Lower lobe of right lung (tissue), 2 donors: ENCODE data around the gene ZFHX3. TPM values are rescaled to one million over a fixed set of nuclear protein-coding genes. Genes with fewer than 3 reads are reported as not detected.

ENCODE experiments used
- ATAC-seq, 2 donors: fragments of 200-7000 bp; cut with Tn5 transposase; one replicate each; pipeline ENCODE4 v1.9.1; 2020 to 2022; ENCODE audit warnings: mild to moderate bottlenecking in 2 of 2, moderate library complexity in 2 of 2
- DNase-seq: peaks from one replicate; pipeline ENCODE4 v3.0.0-alpha.2; 2020
- H3K27ac ChIP-seq: fragments of 200-600 bp; one replicate; pipeline ENCODE4 v1.8.0; 2022
- H3K27me3 ChIP-seq: fragments of 200-600 bp; one replicate; pipeline ENCODE4 v1.8.0; 2022; ENCODE audit warnings: low read depth
- H3K36me3 ChIP-seq: fragments of 200-600 bp; one replicate; pipeline ENCODE4 v1.8.0; 2022; ENCODE audit warnings: mild to moderate bottlenecking
- H3K4me1 ChIP-seq: fragments of 200-600 bp; one replicate; pipeline ENCODE4 v1.8.0; 2022
- H3K4me3 ChIP-seq: fragments of 200-600 bp; one replicate; pipeline ENCODE4 v1.8.0; 2022; ENCODE audit warnings: mild to moderate bottlenecking
- H3K9me3 ChIP-seq: fragments of 200-600 bp; one replicate; pipeline ENCODE4 v1.8.0; 2022
- intact Hi-C: fragments of 100-400 bp; cut with DNase I; formaldehyde crosslinking; loops from one replicate; pipeline ENCODE4 v1.11.0; 2022
- total RNA-seq: library from RNA; stranded (reverse); fragmentation: NEBNext Ultra II Directional; extraction: Animal tissue kit (Norgen Biotek cat#: 25700); gene quantifications from one replicate; pipeline ENCODE4 v1.2.1, GENCODE V29; 2021
- TF ChIP-seq, protein P1 (sequence below): fragments of 200-600 bp; IDR thresholded peaks from one replicate; pipeline ENCODE4 v1.8.0; 2022; ENCODE audit warnings: antibody characterized with exemption, mild to moderate bottlenecking
- donor health status: DM: no; HTN: yes; CAD: no; lungs with severe emphysema.

Gene ZFHX3
- total RNA-seq, 1 donor from 2014 or later: 29.3 TPM

- no peaks in the 10 kb centered on the region for H3K4me1 ChIP-seq
- H3K27me3 ChIP-seq: no peaks in the 10 kb centered on the region
- ATAC-seq: no peak
- TF ChIP-seq, protein P1, sequence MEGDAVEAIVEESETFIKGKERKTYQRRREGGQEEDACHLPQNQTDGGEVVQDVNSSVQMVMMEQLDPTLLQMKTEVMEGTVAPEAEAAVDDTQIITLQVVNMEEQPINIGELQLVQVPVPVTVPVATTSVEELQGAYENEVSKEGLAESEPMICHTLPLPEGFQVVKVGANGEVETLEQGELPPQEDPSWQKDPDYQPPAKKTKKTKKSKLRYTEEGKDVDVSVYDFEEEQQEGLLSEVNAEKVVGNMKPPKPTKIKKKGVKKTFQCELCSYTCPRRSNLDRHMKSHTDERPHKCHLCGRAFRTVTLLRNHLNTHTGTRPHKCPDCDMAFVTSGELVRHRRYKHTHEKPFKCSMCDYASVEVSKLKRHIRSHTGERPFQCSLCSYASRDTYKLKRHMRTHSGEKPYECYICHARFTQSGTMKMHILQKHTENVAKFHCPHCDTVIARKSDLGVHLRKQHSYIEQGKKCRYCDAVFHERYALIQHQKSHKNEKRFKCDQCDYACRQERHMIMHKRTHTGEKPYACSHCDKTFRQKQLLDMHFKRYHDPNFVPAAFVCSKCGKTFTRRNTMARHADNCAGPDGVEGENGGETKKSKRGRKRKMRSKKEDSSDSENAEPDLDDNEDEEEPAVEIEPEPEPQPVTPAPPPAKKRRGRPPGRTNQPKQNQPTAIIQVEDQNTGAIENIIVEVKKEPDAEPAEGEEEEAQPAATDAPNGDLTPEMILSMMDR: no peak
- peaks cover 7% of the 10 kb centered on the region for H3K36me3 ChIP-seq
- H3K4me3 ChIP-seq: no peak overlapping the region
- no peak overlapping the region for H3K27ac ChIP-seq
- DNase-seq: no peak
- intact Hi-C loops: no loop called here
- H3K9me3 ChIP-seq: no peaks in the 10 kb centered on the region
Observed at GRCh38 chr16:72864130-72864833, 183.6 kb downstream of the ZFHX3 start.

DNA sequence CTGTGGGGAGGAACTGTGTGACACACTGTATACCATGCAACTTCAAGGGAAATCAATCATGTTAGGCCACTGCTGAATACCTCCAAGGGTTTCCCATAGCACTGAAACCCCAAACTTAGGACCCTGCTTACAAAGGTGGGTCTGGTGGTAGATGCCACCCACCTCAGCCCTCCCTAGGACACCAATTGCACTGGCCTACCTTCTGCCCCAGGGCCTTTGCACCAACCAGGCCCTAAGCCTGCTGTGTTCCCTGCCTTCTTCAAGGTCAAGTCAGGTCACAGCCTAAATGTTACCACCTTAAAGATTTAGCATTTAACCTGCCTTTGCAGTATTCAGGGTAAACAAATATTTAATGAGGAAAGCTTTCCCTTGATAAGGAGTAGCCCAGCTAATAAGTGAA is 185.8 kb downstream of the ZFHX3 start:
- H3K4me3 ChIP-seq: no peak overlapping the region
- intact Hi-C loops: no loop called here
- H3K36me3 ChIP-seq: peaks cover 7% of the 10 kb centered on the region
- no peaks in the 10 kb centered on the region for H3K27me3 ChIP-seq
- ATAC-seq (no peak), DNase-seq (no peak)
- H3K27ac ChIP-seq: no peak overlapping the region
- peaks cover 7% of the 10 kb centered on the region for H3K4me1 ChIP-seq
- no peaks in the 10 kb centered on the region for H3K9me3 ChIP-seq
- TF ChIP-seq, protein P1: no peak

DNA sequence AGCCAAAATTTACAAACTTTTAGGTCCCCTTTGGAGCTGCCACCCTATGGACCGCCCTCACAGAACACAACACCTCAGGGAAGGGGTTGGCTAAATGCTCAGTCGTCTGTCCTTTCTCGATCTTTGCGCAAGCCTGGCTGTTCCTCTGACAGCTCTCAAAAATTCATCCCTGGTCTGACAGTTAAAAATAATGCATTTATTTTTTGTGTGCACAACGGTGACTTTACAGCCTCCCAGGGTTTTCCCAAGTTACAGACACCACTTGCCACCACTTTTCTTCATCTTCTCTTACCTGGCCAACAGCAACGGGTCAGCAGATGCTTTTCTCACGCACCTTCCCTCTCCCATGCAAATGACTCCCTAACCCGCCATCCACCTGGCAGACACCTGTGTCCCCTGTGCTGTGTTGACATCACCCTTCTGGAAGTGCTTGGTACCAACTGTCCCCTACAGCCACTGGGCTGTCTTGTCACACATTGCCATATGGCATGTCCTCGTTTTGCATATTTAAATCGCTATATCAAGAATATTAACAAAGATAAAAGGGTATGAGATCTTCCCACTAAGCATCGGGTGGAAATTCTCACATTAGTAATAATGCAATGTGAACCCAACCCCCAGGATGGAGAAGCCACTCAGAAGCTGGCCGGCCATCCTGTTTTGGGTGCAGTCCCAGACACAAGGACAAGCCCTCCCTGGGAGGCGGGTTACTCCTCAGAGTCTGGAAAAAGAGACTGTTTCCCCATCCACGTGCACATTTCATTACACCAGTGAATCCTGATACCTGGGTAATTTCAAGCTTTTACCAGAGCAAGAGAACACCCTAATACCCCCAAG is 187.0 kb downstream of the ZFHX3 start:
- no peak for ATAC-seq
- TF ChIP-seq, protein P1: no peak
- intact Hi-C loops: no loop called here

DNA sequence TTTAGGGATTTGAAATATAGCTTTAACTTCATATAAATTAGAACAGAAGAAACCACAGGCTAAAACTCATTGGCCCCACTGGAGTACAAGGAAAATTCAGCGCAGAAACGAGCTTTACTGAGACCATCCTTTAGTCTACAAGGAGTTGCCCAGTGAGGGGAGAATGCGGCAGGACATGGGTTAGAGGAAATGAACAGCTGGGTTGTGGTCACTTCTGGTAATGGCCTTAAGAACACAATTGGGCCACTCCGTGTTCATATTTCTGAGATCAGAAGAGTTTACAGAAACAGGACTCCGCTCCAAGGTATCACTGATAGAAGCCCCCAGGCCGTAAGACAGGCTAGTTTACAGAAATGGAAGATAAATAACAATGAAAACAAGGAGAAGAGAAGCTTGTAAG is 188.3 kb downstream of the ZFHX3 start:
- Histone ChIP-seq H3K27me3 (no peaks in the 10 kb centered on the region), H3K9me3 (no peaks in the 10 kb centered on the region), H3K27ac (no peak overlapping the region), H3K36me3 (no peaks in the 10 kb centered on the region), H3K4me3 (no peak overlapping the region), H3K4me1 (peaks cover 7% of the 10 kb centered on the region)
- intact Hi-C loops: no loop called here
- TF ChIP-seq, protein P1: no peak
- DNase-seq: no peak
- no peak for ATAC-seq

More for the DNA sequence above, 187.0 kb downstream of the ZFHX3 start:
- no peak for DNase-seq
- Histone ChIP-seq H3K27ac (no peak overlapping the region), H3K9me3 (no peaks in the 10 kb centered on the region), H3K4me1 (peaks cover 7% of the 10 kb centered on the region), H3K27me3 (no peaks in the 10 kb centered on the region), H3K4me3 (no peak overlapping the region), H3K36me3 (peaks cover 7% of the 10 kb centered on the region)

- TF ChIP-seq, protein P1: no peak
- Histone ChIP-seq H3K27ac (peak overlapping the region; percentile 10), H3K4me1 (peaks cover 11% of the 10 kb centered on the region), H3K27me3 (no peaks in the 10 kb centered on the region), H3K4me3 (no peak overlapping the region), H3K36me3 (no peaks in the 10 kb centered on the region), H3K9me3 (no peaks in the 10 kb centered on the region)
- DNase-seq (no peak), ATAC-seq (peak in 1 of 2 donors; percentile 24)
- intact Hi-C loops: no loop called here
Observed at GRCh38 chr16:72858665-72859493, 189.0 kb downstream of the ZFHX3 start.
